Measurements from ENCODE around the gene ZNF862. TPM values are rescaled to one million over a fixed set of nuclear protein-coding genes. Genes with fewer than 3 reads are reported as not detected.

Gene ZNF862
- total and polyA plus RNA-seq, 2 donors (not counting 3 experiments of a cell fraction or from before 2014, with no cell fraction given): 10.8 to 14.7 TPM

GRCh38 chr7:149791411-149792219, 46.6 kb upstream of the ZNF862 start:
- intact Hi-C loops (cut with micrococcal nuclease): loop anchor here (2.0 kb wide), 1 partner anchor 19 kb away; the partner anchor contains the start of gene ZNF467
- no peak overlapping the region for H2AFZ ChIP-seq (ENCODE audit: low read depth, low read length)
- no peaks in the 10 kb centered on the region for H4K20me1 ChIP-seq (replicated peaks; ENCODE audit: control insufficient read depth, extremely low read depth, insufficient read depth, low read length)
- H3K27me3 ChIP-seq (ENCODE audit: control insufficient read depth in 2 of 2, insufficient read depth in 2 of 2, low read length in 2 of 2): peaks cover 4 to 10% of the 10 kb centered on the region in 2 experiments
- FAIRE-seq (no peak), DNase-seq (ENCODE audit: low read depth, low spot score) (no peak)
- H3K9ac ChIP-seq (replicated peaks; ENCODE audit: extremely low read depth, insufficient read depth, low read length): no peak overlapping the region
- BruUV-seq (replicated peaks): no TSS peak
- no peak overlapping the region for H3K4me3 ChIP-seq (replicated peaks in 1 of 3; ENCODE audit: insufficient read depth in 1 of 3, low read depth in 1 of 3, low read length in 3 of 3)
- H3K36me3 ChIP-seq (ENCODE audit: control insufficient read depth in 2 of 2, extremely low read depth in 1 of 2, insufficient read depth in 2 of 2, low read length in 2 of 2): no peaks in the 10 kb centered on the region
- no peaks in the 10 kb centered on the region for H3K4me1 ChIP-seq (ENCODE audit: control insufficient read depth, extremely low read depth, insufficient read depth, low read length)
- dilution Hi-C loops (cut with MboI; ENCODE audit: extremely low pct_ligation_motif_present, low sequenced_read_pairs): no loop called here
- no peak for TF ChIP-seq CTCF (IDR thresholded peaks at IDR 0.05; ENCODE audit: extremely low read depth in 1 of 2, insufficient read depth in 1 of 2, low read depth in 1 of 2, low read length in 2 of 2)
- no peak for TF ChIP-seq EZH2 (IDR thresholded peaks at IDR 0.05; ENCODE audit: borderline replicate concordance, low read depth, low read length, severe bottlenecking)
- TF ChIP-seq POLR2AphosphoS5 (IDR thresholded peaks at IDR 0.05; ENCODE audit: insufficient read depth, low read depth, low read length): no peak
- TF ChIP-seq GATA2 (IDR thresholded peaks at IDR 0.05; ENCODE audit: insufficient read depth, insufficient read length, low read depth, low read length): no peak
- no peak for TF ChIP-seq FOS (IDR thresholded peaks at IDR 0.05; ENCODE audit: borderline replicate concordance, insufficient read depth, low read length)
- TF ChIP-seq MYC (IDR thresholded peaks at IDR 0.05; ENCODE audit: low read depth, low read length): no peak
- no peak for TF ChIP-seq JUN (IDR thresholded peaks at IDR 0.05; ENCODE audit: borderline replicate concordance, insufficient read depth, insufficient read length, low read depth)
- no peak for TF ChIP-seq POLR2A (IDR thresholded peaks at IDR 0.05; ENCODE audit: low read depth, low read length)
- TF ChIP-seq MAX (IDR thresholded peaks at IDR 0.05; ENCODE audit: insufficient read depth, insufficient read length): no peak
- H3K9me3 ChIP-seq (replicated peaks; ENCODE audit: control insufficient read depth, insufficient read depth, low read length): no peaks in the 10 kb centered on the region
- no peak overlapping the region for H3K27ac ChIP-seq (ENCODE audit: insufficient read depth, low read depth, low read length)
- no peaks in the 10 kb centered on the region for H3K9me1 ChIP-seq (replicated peaks; ENCODE audit: control insufficient read depth, extremely low read depth, insufficient read depth, low read length)
- CTCF ChIA-PET: interaction anchor here (0.6 to 4.4 kb wide), 6 partner anchors 14 to 168 kb away, joined by 3 to 41 read pairs (median 6); no protein-coding TSS in a partner anchor
- no peak overlapping the region for H3K4me2 ChIP-seq (ENCODE audit: insufficient read depth, low read length)
- POLR2A ChIA-PET: no interaction called here
- H3K79me2 ChIP-seq (ENCODE audit: control insufficient read depth, insufficient read depth, low read length): no peaks in the 10 kb centered on the region

All from endothelial cell of umbilical vein (primary cell).